K562 (cell line): ENCODE data around the gene PICK1. TPM values are rescaled to one million over a fixed set of nuclear protein-coding genes. Genes with fewer than 3 reads are reported as not detected.

Experiments
- C11orf30 ChIP-seq: fragments of 450-650 bp; IDR thresholded peaks from 2 replicates; pipeline ENCODE4 v1.6.1; 2016; ENCODE audit warnings: low read depth, mild to moderate bottlenecking
- CBFA2T2 ChIP-seq: fragments of 450-650 bp; conservative IDR thresholded peaks from 2 replicates; pipeline ENCODE4 v1.6.1; 2017; ENCODE audit warnings: mild to moderate bottlenecking
- FOSL1 ChIP-seq: fragments of 200-800 bp; sonication (Bioruptor generic); conservative IDR thresholded peaks from 2 replicates; pipeline ENCODE4 v1.6.1; 2016; ENCODE audit warnings: missing genetic modification characterization, missing compliant biosample characterization
- FOXM1 ChIP-seq, 2 experiments: fragments of 450-650 bp in 1 of 2; sonication (generic) in 1 of 2; formaldehyde crosslinking in 1 of 2; IDR thresholded peaks; 2 replicates each; pipeline versions ENCODE4 v1.6.1 to v1.9.0; 2017 to 2022; ENCODE audit warnings: low read depth in 2 of 2, mild to moderate bottlenecking in 2 of 2, missing genetic modification reagents in 1 of 2, moderate library complexity in 1 of 2
- HNRNPLL ChIP-seq: fragments of 200-400 bp; formaldehyde crosslinking; IDR thresholded peaks from 2 replicates; pipeline ENCODE4 v1.6.1; 2017; ENCODE audit warnings: low read length, low read depth, mild to moderate bottlenecking; ENCODE audit not compliant: poor library complexity, severe bottlenecking
- KDM5B ChIP-seq: fragments of 200-600 bp; sonication (generic); IDR thresholded peaks from 2 replicates; pipeline ENCODE4 v1.6.1; 2012; ENCODE audit warnings: low read depth, mild to moderate bottlenecking, moderate library complexity, low read length, control low read depth, inconsistent platforms; ENCODE audit not compliant: insufficient replicate concordance
- MLX ChIP-seq, 2 experiments: fragments of 450-650 bp in 1 of 2; sonication (generic) in 1 of 2; formaldehyde crosslinking; conservative IDR thresholded peaks; 2 replicates each; pipeline versions ENCODE4 v1.4.0 to v1.8.1; 2020 to 2022; ENCODE audit warnings: mild to moderate bottlenecking in 1 of 2, missing genetic modification reagents in 1 of 2
- NFIC ChIP-seq: fragments of 450-650 bp; IDR thresholded peaks from 2 replicates; pipeline ENCODE4 v1.6.1; 2017; ENCODE audit warnings: mild to moderate bottlenecking, inconsistent platforms
- NFRKB ChIP-seq: fragments of 450-650 bp; IDR thresholded peaks from 2 replicates; pipeline ENCODE4 v1.6.1; 2016; ENCODE audit warnings: low read depth
- PCBP2 ChIP-seq: fragments of 200-400 bp; formaldehyde crosslinking; IDR thresholded peaks from 2 replicates; pipeline ENCODE4 v1.6.1; 2018; ENCODE audit warnings: low read length, low read depth, mild to moderate bottlenecking, moderate library complexity; ENCODE audit not compliant: poor library complexity, severe bottlenecking
- TARDBP ChIP-seq: fragments of 450-650 bp; IDR thresholded peaks from 2 replicates; pipeline ENCODE4 v1.6.1; 2016
- TFE3 ChIP-seq: fragments of 450-650 bp; formaldehyde crosslinking; IDR thresholded peaks from 2 replicates; pipeline ENCODE4 v1.4.0; 2020; ENCODE audit warnings: mild to moderate bottlenecking, mixed read lengths
- YY1 ChIP-seq, 3 experiments: IDR thresholded peaks; 2 replicates each; pipeline ENCODE4 v1.6.1; 2011; ENCODE audit warnings: low read length in 2 of 3, mild to moderate bottlenecking in 2 of 3, moderate library complexity in 2 of 3, borderline replicate concordance in 1 of 3, control low read depth in 1 of 3, low read depth in 1 of 3; ENCODE audit not compliant: insufficient read depth in 3 of 3, insufficient replicate concordance in 2 of 3, control insufficient read depth in 1 of 3, insufficient read length in 1 of 3; ENCODE audit errors: extremely low read depth in 1 of 3
- ZKSCAN3 ChIP-seq: fragments of 250-450 bp; sonication (Bioruptor Pico); IDR thresholded peaks from 2 replicates; pipeline ENCODE4 v1.4.0; 2020
- ZNF124 ChIP-seq: sonication (generic); formaldehyde crosslinking; IDR thresholded peaks from 2 replicates; pipeline ENCODE4 v1.8.1; 2022; ENCODE audit warnings: missing genetic modification reagents
- ZNF217 ChIP-seq: sonication (generic); formaldehyde crosslinking; IDR thresholded peaks from 2 replicates; pipeline ENCODE4 v1.8.0; 2022; ENCODE audit warnings: mild to moderate bottlenecking, missing genetic modification reagents
- ZNF23 ChIP-seq: fragments of 250-450 bp; sonication (Bioruptor Pico); IDR thresholded peaks from 2 replicates; pipeline ENCODE4 v1.4.0; 2020; ENCODE audit warnings: mild to moderate bottlenecking
- ZZZ3 ChIP-seq: fragments of 450-650 bp; IDR thresholded peaks from 2 replicates; pipeline ENCODE4 v1.6.1; 2016; ENCODE audit warnings: antibody characterized with exemption, mild to moderate bottlenecking, moderate library complexity
- polyA plus RNA-seq, 8 experiments: library from polyadenylated mRNA; depleted of rRNA in 4 of 8; stranded (reverse) in 5 of 8; unstranded in 3 of 8; fragments of >200 nt; fragmentation: Nextera tagmentation in 2 of 8; fragmentation: Illumina TruSeq in 1 of 8; extraction: Ambion mirVana in 2 of 8; extraction: Trizol in 1 of 8; gene quantifications; 2 replicates each; pipeline versions ENCODE4 v1.2.1 to v1.2.3, GENCODE V29; 2011 to 2014; ENCODE audit warnings: inconsistent platforms in 1 of 8, missing spikeins in 1 of 8
- total RNA-seq, 7 experiments: library from RNA; depleted of rRNA in 6 of 7; stranded (reverse); fragments of >200 nt in 6 of 7; fragmentation: Illumina TruSeq in 2 of 7; extraction: Trizol in 2 of 7; gene quantifications; 2 replicates each; pipeline versions ENCODE4 v1.2.1 to v1.2.3, GENCODE V29; 2011 to 2021; ENCODE audit warnings: low replicate concordance in 1 of 7
- TF ChIP-seq, protein P1 (sequence below): sonication (generic); formaldehyde crosslinking; IDR thresholded peaks from 2 replicates; pipeline ENCODE4 v1.4.0; 2020; ENCODE audit warnings: mild to moderate bottlenecking, missing genetic modification reagents
- TF ChIP-seq, protein P2 (sequence below): fragments of 250-450 bp; sonication (Bioruptor Pico); IDR thresholded peaks from 2 replicates; pipeline ENCODE4 v1.8.0; 2021; ENCODE audit warnings: moderate library complexity, mild to moderate bottlenecking, inconsistent platforms
- TF ChIP-seq, protein P3 (sequence below): fragments of 450-650 bp; formaldehyde crosslinking; IDR thresholded peaks from 2 replicates; pipeline ENCODE4 v1.4.0; 2020; ENCODE audit warnings: mild to moderate bottlenecking, moderate library complexity

PICK1 gene
- total and polyA plus RNA-seq, 9 of the 15 experiments (the other 6 are each of a cell fraction or from before 2014, with no cell fraction given) = 0.06 to 11.0 (median 7.9) TPM; not detected in 1

DNA sequence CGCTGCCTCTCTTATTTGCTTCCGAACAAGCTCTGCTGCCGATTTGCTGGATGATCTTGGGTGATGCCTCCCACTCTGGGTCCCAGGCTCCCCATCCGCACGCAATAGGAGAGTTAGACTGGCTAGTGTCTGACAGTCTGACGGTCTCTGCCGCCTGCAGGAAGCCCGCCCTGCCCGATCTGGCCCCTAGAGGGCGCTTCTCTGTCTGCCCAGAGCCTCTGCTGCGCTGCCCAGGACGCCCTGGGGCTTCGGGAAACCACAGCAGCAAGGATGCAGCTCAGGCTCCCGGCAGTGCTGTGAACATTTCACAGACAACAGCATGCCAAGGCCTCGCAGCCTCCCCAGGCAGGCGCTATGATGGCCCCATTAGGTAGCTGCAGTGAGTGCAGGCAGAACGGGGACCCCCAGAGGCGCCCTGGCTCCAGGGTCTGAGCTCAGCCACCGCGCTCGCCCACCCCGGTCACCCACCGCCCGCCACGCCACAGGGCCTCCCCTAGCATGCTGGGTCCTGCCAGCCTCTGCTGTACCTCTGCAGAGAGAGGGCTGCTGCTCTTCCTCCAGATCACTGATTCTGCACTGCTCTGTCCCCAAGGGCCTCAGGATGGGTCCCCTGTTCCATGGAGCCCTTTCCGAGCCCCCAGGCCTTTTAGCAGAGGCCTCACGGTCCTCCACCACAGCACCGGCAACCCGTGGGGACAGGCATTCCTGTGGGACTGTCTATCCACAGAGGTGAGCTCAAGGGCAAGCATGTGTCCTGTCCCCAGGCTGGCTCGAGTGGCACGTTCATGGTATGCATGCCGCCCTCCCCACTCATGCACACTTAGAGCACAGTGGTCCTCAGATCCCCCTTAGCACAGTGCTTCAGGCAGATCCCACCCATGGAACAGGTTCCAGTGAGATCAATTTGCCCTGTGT, 57.5 kb downstream of the PICK1 start (continued):
- no peak for TF ChIP-seq TFE3 (CRISPR knock-in tag)
- TF ChIP-seq ZNF217 (CRISPR knock-in tag) = no peak
- TF ChIP-seq, protein P1, sequence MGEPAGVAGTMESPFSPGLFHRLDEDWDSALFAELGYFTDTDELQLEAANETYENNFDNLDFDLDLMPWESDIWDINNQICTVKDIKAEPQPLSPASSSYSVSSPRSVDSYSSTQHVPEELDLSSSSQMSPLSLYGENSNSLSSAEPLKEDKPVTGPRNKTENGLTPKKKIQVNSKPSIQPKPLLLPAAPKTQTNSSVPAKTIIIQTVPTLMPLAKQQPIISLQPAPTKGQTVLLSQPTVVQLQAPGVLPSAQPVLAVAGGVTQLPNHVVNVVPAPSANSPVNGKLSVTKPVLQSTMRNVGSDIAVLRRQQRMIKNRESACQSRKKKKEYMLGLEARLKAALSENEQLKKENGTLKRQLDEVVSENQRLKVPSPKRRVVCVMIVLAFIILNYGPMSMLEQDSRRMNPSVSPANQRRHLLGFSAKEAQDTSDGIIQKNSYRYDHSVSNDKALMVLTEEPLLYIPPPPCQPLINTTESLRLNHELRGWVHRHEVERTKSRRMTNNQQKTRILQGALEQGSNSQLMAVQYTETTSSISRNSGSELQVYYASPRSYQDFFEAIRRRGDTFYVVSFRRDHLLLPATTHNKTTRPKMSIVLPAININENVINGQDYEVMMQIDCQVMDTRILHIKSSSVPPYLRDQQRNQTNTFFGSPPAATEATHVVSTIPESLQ = no peak
- TF ChIP-seq ZZZ3 = no peak
- no peak for TF ChIP-seq PCBP2
- TF ChIP-seq, protein P2, sequence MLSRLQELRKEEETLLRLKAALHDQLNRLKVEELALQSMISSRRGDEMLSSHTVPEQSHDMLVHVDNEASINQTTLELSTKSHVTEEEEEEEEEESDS (CRISPR knock-in tag) = no peak
- no peak for TF ChIP-seq MLX (CRISPR knock-in tag; conservative IDR thresholded peaks at IDR 0.05)
- TF ChIP-seq TARDBP = no peak
- TF ChIP-seq C11orf30 = no peak
- no peak for TF ChIP-seq NFIC
- no peak for TF ChIP-seq ZKSCAN3
- no peak for TF ChIP-seq CBFA2T2
- no peak for TF ChIP-seq ZNF23 (CRISPR knock-in tag)
- TF ChIP-seq KDM5B = no peak
- peak in 1 of 3 experiments; percentile 17 for TF ChIP-seq YY1 (IDR thresholded peaks at IDR 0.05; ENCODE audit: borderline replicate concordance in 1 of 3, control insufficient read depth in 1 of 3, extremely low read depth in 1 of 3, insufficient read depth in 3 of 3, insufficient read length in 1 of 3, insufficient replicate concordance in 2 of 3, low read depth in 1 of 3, low read length in 2 of 3)
- TF ChIP-seq, protein P3, sequence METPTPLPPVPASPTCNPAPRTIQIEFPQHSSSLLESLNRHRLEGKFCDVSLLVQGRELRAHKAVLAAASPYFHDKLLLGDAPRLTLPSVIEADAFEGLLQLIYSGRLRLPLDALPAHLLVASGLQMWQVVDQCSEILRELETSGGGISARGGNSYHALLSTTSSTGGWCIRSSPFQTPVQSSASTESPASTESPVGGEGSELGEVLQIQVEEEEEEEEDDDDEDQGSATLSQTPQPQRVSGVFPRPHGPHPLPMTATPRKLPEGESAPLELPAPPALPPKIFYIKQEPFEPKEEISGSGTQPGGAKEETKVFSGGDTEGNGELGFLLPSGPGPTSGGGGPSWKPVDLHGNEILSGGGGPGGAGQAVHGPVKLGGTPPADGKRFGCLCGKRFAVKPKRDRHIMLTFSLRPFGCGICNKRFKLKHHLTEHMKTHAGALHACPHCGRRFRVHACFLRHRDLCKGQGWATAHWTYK = peak; percentile 30; the same call in 1 of the 2 replicates
- TF ChIP-seq FOXM1 (IDR thresholded peaks at IDR 0.05; ENCODE audit: low read depth) = no peak
- no peak for TF ChIP-seq FOXM1 (CRISPR knock-in tag; IDR thresholded peaks at IDR 0.05; ENCODE audit: low read depth)
- no peak for TF ChIP-seq ZNF124
- no peak for TF ChIP-seq HNRNPLL
- no peak for TF ChIP-seq FOSL1
- TF ChIP-seq NFRKB = no peak
